HEK293 (cell line): ENCODE results near the gene LGR5.

Source experiments
- CTCF ChIA-PET: fragments of 350-600 bp; formaldehyde crosslinking; extraction: SDS; loops from one replicate; lab custom pipeline; 2021; ENCODE audit warnings: antibody characterized with exemption; lab: Yijun Ruan, JAX
- POLR2A ChIA-PET: fragments of 300-600 bp; formaldehyde crosslinking; extraction: SDS; loops from one replicate; lab custom pipeline; 2020; ENCODE audit warnings: antibody characterized with exemption, inconsistent platforms; lab: Yijun Ruan, JAX
- H3K27ac ChIP-seq: fragments of 200-500 bp; sonication (Bioruptor generic); 2 replicates; pipeline ENCODE4 v1.5.1; 2014; ENCODE audit warnings: low read depth, low read length, control low read depth, inconsistent platforms; ENCODE audit errors: extremely low read depth
- H3K36me3 ChIP-seq, 2 experiments: fragments of 200-500 bp in 1 of 2; sonication (Bioruptor generic) in 1 of 2; 1 replicate in 1 of 2; 2 replicates in 1 of 2; pipeline ENCODE4 v1.5.1; 2014 to 2017; ENCODE audit warnings: inconsistent platforms in 2 of 2, low read length in 2 of 2; ENCODE audit not compliant: control insufficient read depth in 2 of 2, insufficient read depth in 1 of 2
- H3K4me1 ChIP-seq: fragments of 200-500 bp; sonication (Bioruptor generic); 2 replicates; pipeline ENCODE4 v1.5.1; 2014; ENCODE audit warnings: mild to moderate bottlenecking, low read length, inconsistent platforms; ENCODE audit not compliant: control insufficient read depth, insufficient read depth
- H3K4me3 ChIP-seq: 2 replicates; pipeline ENCODE4 v1.5.1; 2011; ENCODE audit warnings: low read depth, mild to moderate bottlenecking, control low read depth, low read length, moderate library complexity
- H3K9me3 ChIP-seq: fragments of 200-500 bp; sonication (Bioruptor generic); 2 replicates; pipeline ENCODE4 v1.5.1; 2014; ENCODE audit warnings: low read depth, low read length, inconsistent platforms; ENCODE audit not compliant: control insufficient read depth, insufficient read depth
- GLI2 ChIP-seq: fragments of 450-650 bp; formaldehyde crosslinking; IDR thresholded peaks from 2 replicates; pipeline ENCODE4; 2017; ENCODE audit warnings: missing biosample characterization, missing genetic modification characterization, low read depth, borderline replicate concordance
- GLI4 ChIP-seq: fragments of 450-650 bp; formaldehyde crosslinking; IDR thresholded peaks from 2 replicates; pipeline ENCODE4 v1.5.1; 2016; ENCODE audit warnings: missing biosample characterization, missing genetic modification characterization
- PATZ1 ChIP-seq: fragments of 450-650 bp; formaldehyde crosslinking; IDR thresholded peaks from 2 replicates; pipeline ENCODE4 v1.5.1; 2016; ENCODE audit warnings: missing biosample characterization, missing genetic modification characterization
- PRDM1 ChIP-seq: fragments of 450-650 bp; formaldehyde crosslinking; IDR thresholded peaks from 2 replicates; pipeline ENCODE4; 2016; ENCODE audit warnings: missing biosample characterization, missing genetic modification characterization
- PRDM4 ChIP-seq: fragments of 450-650 bp; formaldehyde crosslinking; IDR thresholded peaks from 2 replicates; pipeline ENCODE4 v1.5.1; 2017; ENCODE audit warnings: missing biosample characterization, missing genetic modification characterization
- WT1 ChIP-seq: fragments of 450-650 bp; formaldehyde crosslinking; IDR thresholded peaks from 2 replicates; pipeline ENCODE4 v1.5.1; 2016; ENCODE audit warnings: missing biosample characterization, missing genetic modification characterization
- ZBTB21 ChIP-seq: fragments of 450-650 bp; formaldehyde crosslinking; IDR thresholded peaks from 2 replicates; pipeline ENCODE4 v1.5.1; 2017; ENCODE audit warnings: missing biosample characterization, missing genetic modification characterization
- ZFP69B ChIP-seq: fragments of 450-650 bp; formaldehyde crosslinking; IDR thresholded peaks from 2 replicates; pipeline ENCODE4 v1.5.1; 2016; ENCODE audit warnings: missing biosample characterization, missing genetic modification characterization
- ZNF140 ChIP-seq: fragments of 450-650 bp; formaldehyde crosslinking; IDR thresholded peaks from 2 replicates; pipeline ENCODE4 v1.5.1; 2016; ENCODE audit warnings: missing biosample characterization, missing genetic modification characterization
- ZNF394 ChIP-seq: fragments of 450-650 bp; formaldehyde crosslinking; IDR thresholded peaks from 2 replicates; pipeline ENCODE4 v1.5.1; 2016; ENCODE audit warnings: missing biosample characterization, missing genetic modification characterization, mild to moderate bottlenecking, moderate library complexity, borderline replicate concordance
- ZNF449 ChIP-seq: fragments of 450-650 bp; formaldehyde crosslinking; IDR thresholded peaks from 2 replicates; pipeline ENCODE4 v1.5.1; 2017; ENCODE audit warnings: missing biosample characterization, mild to moderate bottlenecking, missing genetic modification characterization, moderate library complexity
- ZNF514 ChIP-seq: fragments of 450-650 bp; formaldehyde crosslinking; IDR thresholded peaks from 2 replicates; pipeline ENCODE4 v1.5.1; 2016; ENCODE audit warnings: missing biosample characterization, missing genetic modification characterization
- ZNF600 ChIP-seq: fragments of 450-650 bp; formaldehyde crosslinking; IDR thresholded peaks from 2 replicates; pipeline ENCODE4 v1.5.1; 2016; ENCODE audit warnings: missing biosample characterization, missing genetic modification characterization
- ZNF791 ChIP-seq: fragments of 450-650 bp; formaldehyde crosslinking; IDR thresholded peaks from 2 replicates; pipeline ENCODE4 v1.5.1; 2016; ENCODE audit warnings: missing biosample characterization, missing genetic modification characterization
- ZXDB ChIP-seq: fragments of 450-650 bp; formaldehyde crosslinking; IDR thresholded peaks from 2 replicates; pipeline ENCODE4 v1.5.1; 2016; ENCODE audit warnings: missing biosample characterization, missing genetic modification characterization
- TF ChIP-seq, protein P1 (sequence below): fragments of 450-650 bp; formaldehyde crosslinking; IDR thresholded peaks from 2 replicates; pipeline ENCODE4 v1.5.1; 2016; ENCODE audit warnings: missing biosample characterization, missing genetic modification characterization
- TF ChIP-seq, protein P2 (sequence below): fragments of 450-650 bp; formaldehyde crosslinking; IDR thresholded peaks from 2 replicates; pipeline ENCODE4 v1.5.1; 2017; ENCODE audit warnings: missing biosample characterization, missing genetic modification characterization
- TF ChIP-seq, protein P3 (sequence below): fragments of 450-650 bp; formaldehyde crosslinking; IDR thresholded peaks from 2 replicates; pipeline ENCODE4 v1.5.1; 2016; ENCODE audit warnings: missing biosample characterization, missing genetic modification characterization

The LGR5 gene

DNA sequence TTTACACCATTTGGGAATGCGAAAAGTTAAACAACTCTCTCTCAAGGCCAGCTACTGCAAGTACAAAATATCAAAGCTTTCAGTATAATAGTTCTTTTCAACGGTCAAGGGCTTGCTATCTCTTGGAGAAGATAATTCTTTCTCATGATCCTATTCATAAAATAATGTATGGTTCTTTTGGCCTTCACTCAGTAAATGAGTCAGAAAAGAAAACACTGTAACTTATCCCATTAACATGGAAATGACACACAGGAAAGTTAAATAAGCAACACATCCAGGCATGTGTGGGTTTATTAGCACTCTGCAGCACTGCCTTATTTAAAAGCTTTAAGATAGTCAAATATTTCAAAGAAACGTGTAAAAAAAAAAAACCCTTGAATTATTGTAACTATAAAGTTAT, 187.2 kb downstream of the LGR5 start (continued):
- TF ChIP-seq, protein P1, sequence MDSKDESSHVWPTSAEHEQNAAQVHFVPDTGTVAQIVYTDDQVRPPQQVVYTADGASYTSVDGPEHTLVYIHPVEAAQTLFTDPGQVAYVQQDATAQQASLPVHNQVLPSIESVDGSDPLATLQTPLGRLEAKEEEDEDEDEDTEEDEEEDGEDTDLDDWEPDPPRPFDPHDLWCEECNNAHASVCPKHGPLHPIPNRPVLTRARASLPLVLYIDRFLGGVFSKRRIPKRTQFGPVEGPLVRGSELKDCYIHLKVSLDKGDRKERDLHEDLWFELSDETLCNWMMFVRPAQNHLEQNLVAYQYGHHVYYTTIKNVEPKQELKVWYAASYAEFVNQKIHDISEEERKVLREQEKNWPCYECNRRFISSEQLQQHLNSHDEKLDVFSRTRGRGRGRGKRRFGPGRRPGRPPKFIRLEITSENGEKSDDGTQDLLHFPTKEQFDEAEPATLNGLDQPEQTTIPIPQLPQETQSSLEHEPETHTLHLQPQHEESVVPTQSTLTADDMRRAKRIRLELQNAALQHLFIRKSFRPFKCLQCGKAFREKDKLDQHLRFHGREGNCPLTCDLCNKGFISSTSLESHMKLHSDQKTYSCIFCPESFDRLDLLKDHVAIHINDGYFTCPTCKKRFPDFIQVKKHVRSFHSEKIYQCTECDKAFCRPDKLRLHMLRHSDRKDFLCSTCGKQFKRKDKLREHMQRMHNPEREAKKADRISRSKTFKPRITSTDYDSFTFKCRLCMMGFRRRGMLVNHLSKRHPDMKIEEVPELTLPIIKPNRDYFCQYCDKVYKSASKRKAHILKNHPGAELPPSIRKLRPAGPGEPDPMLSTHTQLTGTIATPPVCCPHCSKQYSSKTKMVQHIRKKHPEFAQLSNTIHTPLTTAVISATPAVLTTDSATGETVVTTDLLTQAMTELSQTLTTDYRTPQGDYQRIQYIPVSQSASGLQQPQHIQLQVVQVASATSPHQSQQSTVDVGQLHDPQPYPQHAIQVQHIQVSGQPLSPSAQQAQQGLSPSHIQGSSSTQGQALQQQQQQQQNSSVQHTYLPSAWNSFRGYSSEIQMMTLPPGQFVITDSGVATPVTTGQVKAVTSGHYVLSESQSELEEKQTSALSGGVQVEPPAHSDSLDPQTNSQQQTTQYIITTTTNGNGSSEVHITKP (tag by site-specific recombination), result no peak
- TF ChIP-seq ZNF140 (tag by site-specific recombination) (no peak), ZNF514 (tag by site-specific recombination) (no peak), PRDM4 (peak; percentile 76; the same call in 1 of the 2 replicates), GLI4 (tag by site-specific recombination) (no peak), PATZ1 (tag by site-specific recombination) (no peak), PRDM1 (tag by site-specific recombination) (no peak)
- TF ChIP-seq, protein P2, sequence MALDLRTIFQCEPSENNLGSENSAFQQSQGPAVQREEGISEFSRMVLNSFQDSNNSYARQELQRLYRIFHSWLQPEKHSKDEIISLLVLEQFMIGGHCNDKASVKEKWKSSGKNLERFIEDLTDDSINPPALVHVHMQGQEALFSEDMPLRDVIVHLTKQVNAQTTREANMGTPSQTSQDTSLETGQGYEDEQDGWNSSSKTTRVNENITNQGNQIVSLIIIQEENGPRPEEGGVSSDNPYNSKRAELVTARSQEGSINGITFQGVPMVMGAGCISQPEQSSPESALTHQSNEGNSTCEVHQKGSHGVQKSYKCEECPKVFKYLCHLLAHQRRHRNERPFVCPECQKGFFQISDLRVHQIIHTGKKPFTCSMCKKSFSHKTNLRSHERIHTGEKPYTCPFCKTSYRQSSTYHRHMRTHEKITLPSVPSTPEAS (tag by site-specific recombination), result no peak

DNA sequence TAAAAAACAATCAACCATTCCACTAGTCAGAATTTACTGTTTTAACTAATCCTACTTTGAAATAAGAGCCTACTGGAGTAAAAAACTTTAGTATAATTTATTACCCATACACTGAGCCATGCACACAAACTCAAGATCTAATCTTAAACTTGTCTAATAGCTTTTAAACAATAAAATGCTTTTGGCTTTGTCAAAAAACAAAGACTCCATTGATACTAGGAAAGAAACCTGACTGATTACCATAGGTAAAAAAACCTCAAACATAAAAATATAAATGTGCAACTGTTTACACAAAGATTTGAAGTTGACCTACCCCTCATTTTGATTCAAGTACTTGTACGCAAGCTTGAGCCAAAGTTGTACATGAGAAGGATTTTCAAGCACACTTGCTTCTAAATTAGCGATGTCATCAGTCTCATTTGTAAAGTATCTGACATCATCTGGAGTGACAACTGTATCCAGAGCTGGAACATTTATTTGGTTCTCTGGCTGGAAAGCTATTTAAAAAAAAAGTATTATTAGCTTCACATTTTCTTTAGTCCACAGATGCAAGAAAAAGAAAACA, 187.9 kb downstream of the LGR5 start:
- no peaks in the 10 kb centered on the region for H3K9me3 ChIP-seq
- CTCF ChIA-PET, result interaction anchor here (1.3 to 3.3 kb wide), 3 partner anchors 9 to 211 kb away, joined by 4 to 20 read pairs (median 5); no protein-coding TSS in a partner anchor
- peaks cover 68 to 87% of the 10 kb centered on the region in 2 experiments for H3K36me3 ChIP-seq
- POLR2A ChIA-PET, result no interaction called here
- peak overlapping the region; percentile 56; the same call in 1 of the 2 replicates for H3K27ac ChIP-seq
- H3K4me1 ChIP-seq, result peaks cover 18% of the 10 kb centered on the region; the same call in 1 of the 2 replicates
- H3K4me3 ChIP-seq, result no peak overlapping the region
- TF ChIP-seq ZXDB (tag by site-specific recombination), result peak; percentile 89
- TF ChIP-seq ZNF394 (tag by site-specific recombination), result peak; percentile 48
- TF ChIP-seq PRDM4, result peak; percentile 78
- TF ChIP-seq, protein P3, sequence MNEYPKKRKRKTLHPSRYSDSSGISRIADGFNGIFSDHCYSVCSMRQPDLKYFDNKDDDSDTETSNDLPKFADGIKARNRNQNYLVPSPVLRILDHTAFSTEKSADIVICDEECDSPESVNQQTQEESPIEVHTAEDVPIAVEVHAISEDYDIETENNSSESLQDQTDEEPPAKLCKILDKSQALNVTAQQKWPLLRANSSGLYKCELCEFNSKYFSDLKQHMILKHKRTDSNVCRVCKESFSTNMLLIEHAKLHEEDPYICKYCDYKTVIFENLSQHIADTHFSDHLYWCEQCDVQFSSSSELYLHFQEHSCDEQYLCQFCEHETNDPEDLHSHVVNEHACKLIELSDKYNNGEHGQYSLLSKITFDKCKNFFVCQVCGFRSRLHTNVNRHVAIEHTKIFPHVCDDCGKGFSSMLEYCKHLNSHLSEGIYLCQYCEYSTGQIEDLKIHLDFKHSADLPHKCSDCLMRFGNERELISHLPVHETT (tag by site-specific recombination), result peak; percentile 67; the same call in 1 of the 2 replicates
- TF ChIP-seq, protein P2 (tag by site-specific recombination), result peak; percentile 42; the same call in 1 of the 2 replicates
- TF ChIP-seq ZFP69B (tag by site-specific recombination), result no peak
- TF ChIP-seq ZBTB21 (tag by site-specific recombination), result peak; percentile 80
- peak; percentile 96 for TF ChIP-seq WT1 (tag by site-specific recombination)
- no peak for TF ChIP-seq ZNF791 (tag by site-specific recombination)
- TF ChIP-seq ZNF600 (tag by site-specific recombination), result no peak
- TF ChIP-seq GLI2 (tag by site-specific recombination), result peak; percentile 89
- TF ChIP-seq ZNF449 (tag by site-specific recombination), result no peak
